ENCODE results near the gene ZFYVE19. TPM values are rescaled to one million over a fixed set of nuclear protein-coding genes. Genes with fewer than 3 reads are reported as not detected.
A peak's percentile ranks its signal among the peaks of the same experiment; 100 is the strongest.

Gene ZFYVE19
- total and polyA plus RNA-seq, 2 of the 13 experiments (the other 11 are each of a cell fraction or from before 2014, with no cell fraction given) = 23.3 to 44.0 TPM

- no peak for TF ChIP-seq MNT (IDR thresholded peaks at IDR 0.05)
- no peak for TF ChIP-seq ETS1 (CRISPR knock-in tag; IDR thresholded peaks at IDR 0.05)
- no peak for TF ChIP-seq ETV5 (CRISPR knock-in tag; IDR thresholded peaks at IDR 0.05; ENCODE audit: borderline replicate concordance)
- TF ChIP-seq ZNF296 (CRISPR knock-in tag; conservative IDR thresholded peaks at IDR 0.05) = no peak
- TF ChIP-seq ZNF12 (CRISPR knock-in tag; IDR thresholded peaks at IDR 0.05) = no peak
- TF ChIP-seq ZNF704 (CRISPR knock-in tag; IDR thresholded peaks at IDR 0.05; ENCODE audit: borderline replicate concordance) = no peak
- TF ChIP-seq ZNF354B (CRISPR knock-in tag; IDR thresholded peaks at IDR 0.05) = no peak
- no peak for TF ChIP-seq ZNF7 (CRISPR knock-in tag; IDR thresholded peaks at IDR 0.05)
- no peak for TF ChIP-seq ATF7-NPFF (CRISPR knock-in tag; IDR thresholded peaks at IDR 0.05; ENCODE audit: low read depth)
- TF ChIP-seq ARID2 (CRISPR knock-in tag; IDR thresholded peaks at IDR 0.05; ENCODE audit: borderline replicate concordance) = no peak
- TF ChIP-seq NFYB (CRISPR knock-in tag; IDR thresholded peaks at IDR 0.05) = no peak
- no peak for TF ChIP-seq ZNF772 (CRISPR knock-in tag; IDR thresholded peaks at IDR 0.05)
- no peak for TF ChIP-seq ZNF639 (CRISPR knock-in tag; conservative IDR thresholded peaks at IDR 0.05)
- peak; percentile 48 for TF ChIP-seq ZFY (CRISPR knock-in tag; IDR thresholded peaks at IDR 0.05)
- TF ChIP-seq ZNF20 (CRISPR knock-in tag; IDR thresholded peaks at IDR 0.05) = no peak
- no peak for TF ChIP-seq ZNF572 (CRISPR knock-in tag; IDR thresholded peaks at IDR 0.05)
- no peak for TF ChIP-seq TBX2 (CRISPR knock-in tag; IDR thresholded peaks at IDR 0.05; ENCODE audit: borderline replicate concordance)
- no peak for TF ChIP-seq THRA (CRISPR knock-in tag; IDR thresholded peaks at IDR 0.05; ENCODE audit: borderline replicate concordance)
- TF ChIP-seq ZNF136 (CRISPR knock-in tag; IDR thresholded peaks at IDR 0.05; ENCODE audit: low read depth) = no peak
- TF ChIP-seq HCFC1 (IDR thresholded peaks at IDR 0.05; ENCODE audit: low read depth, low read length) = no peak
- peak; percentile 27; the same call in 1 of the 2 replicates for TF ChIP-seq MAX (IDR thresholded peaks at IDR 0.05)
- TF ChIP-seq ZNF501 (CRISPR knock-in tag; IDR thresholded peaks at IDR 0.05) = 0 out of 2 replicates have a peak, but pooled peaks have one; percentile 18
- no peak for TF ChIP-seq NR2C2 (CRISPR knock-in tag; IDR thresholded peaks at IDR 0.05; ENCODE audit: borderline replicate concordance)
Observed at GRCh38 chr15:40843261-40843884, 36.5 kb downstream of the ZFYVE19 start (continued).

Measured in HepG2 (cell line).